ENCODE data around the gene USP3.

DNA sequence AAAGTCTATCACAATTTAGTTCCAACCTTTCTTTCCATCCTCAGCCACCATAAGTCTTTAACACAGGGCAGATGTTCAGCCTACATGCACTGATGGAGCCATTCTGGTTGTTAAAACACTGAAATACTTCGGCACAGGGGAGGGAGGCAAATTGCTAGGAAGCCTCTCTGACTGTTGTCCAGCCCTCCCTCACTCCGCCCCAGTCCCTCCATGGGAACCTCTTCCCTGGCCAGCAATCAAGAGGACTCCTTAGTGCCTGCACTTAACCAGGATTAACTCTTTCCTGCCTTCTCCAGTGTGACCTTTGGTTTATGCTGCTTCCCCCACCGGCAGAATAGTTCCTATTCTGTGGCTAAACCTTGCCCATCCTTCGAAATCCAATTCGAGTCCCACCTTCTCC lies 47.0 kb upstream of the USP3 start:
- TF ChIP-seq, protein P1, sequence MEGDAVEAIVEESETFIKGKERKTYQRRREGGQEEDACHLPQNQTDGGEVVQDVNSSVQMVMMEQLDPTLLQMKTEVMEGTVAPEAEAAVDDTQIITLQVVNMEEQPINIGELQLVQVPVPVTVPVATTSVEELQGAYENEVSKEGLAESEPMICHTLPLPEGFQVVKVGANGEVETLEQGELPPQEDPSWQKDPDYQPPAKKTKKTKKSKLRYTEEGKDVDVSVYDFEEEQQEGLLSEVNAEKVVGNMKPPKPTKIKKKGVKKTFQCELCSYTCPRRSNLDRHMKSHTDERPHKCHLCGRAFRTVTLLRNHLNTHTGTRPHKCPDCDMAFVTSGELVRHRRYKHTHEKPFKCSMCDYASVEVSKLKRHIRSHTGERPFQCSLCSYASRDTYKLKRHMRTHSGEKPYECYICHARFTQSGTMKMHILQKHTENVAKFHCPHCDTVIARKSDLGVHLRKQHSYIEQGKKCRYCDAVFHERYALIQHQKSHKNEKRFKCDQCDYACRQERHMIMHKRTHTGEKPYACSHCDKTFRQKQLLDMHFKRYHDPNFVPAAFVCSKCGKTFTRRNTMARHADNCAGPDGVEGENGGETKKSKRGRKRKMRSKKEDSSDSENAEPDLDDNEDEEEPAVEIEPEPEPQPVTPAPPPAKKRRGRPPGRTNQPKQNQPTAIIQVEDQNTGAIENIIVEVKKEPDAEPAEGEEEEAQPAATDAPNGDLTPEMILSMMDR (IDR thresholded peaks at IDR 0.05), result no peak
- no peak for TF ChIP-seq POLR2A (IDR thresholded peaks at IDR 0.05)
